Keratinocyte (primary cell): Measurements from ENCODE around the gene APBB1IP. TPM values are rescaled to one million over a fixed set of nuclear protein-coding genes. Genes with fewer than 3 reads are reported as not detected.

Source experiments
- DNase-seq: peaks from one replicate; pipeline ENCODE4 v3.0.0-alpha.2; 2011; ENCODE audit warnings: low read depth, missing footprints, low spot score
- FAIRE-seq: peaks from 2 replicates; lab custom pipeline; 2011; peaks lifted over from hg19 to GRCh38; lab: Jason Lieb, UNC
- H2AFZ ChIP-seq: 2 replicates; pipeline ENCODE4 v1.6.0; 2012; ENCODE audit warnings: low read length, control low read depth, inconsistent platforms; ENCODE audit not compliant: control insufficient read depth
- H3K27ac ChIP-seq: 2 replicates; pipeline ENCODE4 v1.5.1; 2011; ENCODE audit warnings: low read length; ENCODE audit not compliant: control insufficient read depth, insufficient read depth
- H3K27me3 ChIP-seq: 3 replicates; pipeline ENCODE4 v1.6.0; 2011; ENCODE audit warnings: low read length; ENCODE audit not compliant: control insufficient read depth, insufficient read depth; ENCODE audit errors: extremely low read depth
- H3K36me3 ChIP-seq, 2 experiments: 2 replicates in 1 of 2; 3 replicates in 1 of 2; pipeline ENCODE4 v1.5.1; 2011; ENCODE audit warnings: low read length in 2 of 2, mild to moderate bottlenecking in 1 of 2; ENCODE audit not compliant: control insufficient read depth in 2 of 2, insufficient read depth in 2 of 2; ENCODE audit errors: extremely low read depth in 1 of 2
- H3K4me1 ChIP-seq: 3 replicates; pipeline ENCODE4 v1.5.1; 2011; ENCODE audit warnings: low read length; ENCODE audit not compliant: control insufficient read depth, insufficient read depth; ENCODE audit errors: extremely low read depth
- H3K4me2 ChIP-seq: 3 replicates; pipeline ENCODE4 v1.6.0; 2011; ENCODE audit warnings: low read depth, low read length; ENCODE audit not compliant: control insufficient read depth, insufficient read depth; ENCODE audit errors: extremely low read depth
- H3K4me3 ChIP-seq, 3 experiments: fragments of 200-600 bp in 1 of 3; sonication (generic) in 1 of 3; 2 replicates in 2 of 3; 3 replicates in 1 of 3; pipeline ENCODE4 v1.5.1; 2011 to 2016; ENCODE audit warnings: low read length in 3 of 3, mild to moderate bottlenecking in 3 of 3, control low read depth in 2 of 3, inconsistent platforms in 1 of 3, low read depth in 1 of 3, mixed read lengths in 1 of 3, mixed run types in 1 of 3, moderate library complexity in 1 of 3; ENCODE audit not compliant: control insufficient read depth in 2 of 3, insufficient read depth in 2 of 3; ENCODE audit errors: extremely low read depth in 1 of 3
- H3K79me2 ChIP-seq: 2 replicates; pipeline ENCODE4 v1.6.0; 2012; ENCODE audit warnings: low read length; ENCODE audit not compliant: control insufficient read depth, insufficient read depth
- H3K9ac ChIP-seq: 3 replicates; pipeline ENCODE4 v1.6.0; 2011; ENCODE audit warnings: low read length; ENCODE audit not compliant: control insufficient read depth, insufficient read depth; ENCODE audit errors: extremely low read depth
- H3K9me1 ChIP-seq: 3 replicates; pipeline ENCODE4 v1.6.0; 2011; ENCODE audit warnings: low read length; ENCODE audit not compliant: control insufficient read depth, insufficient read depth; ENCODE audit errors: extremely low read depth
- H3K9me3 ChIP-seq: 2 replicates; pipeline ENCODE4 v1.5.1; 2012; ENCODE audit warnings: low read depth, low read length; ENCODE audit not compliant: control insufficient read depth
- H4K20me1 ChIP-seq: 3 replicates; pipeline ENCODE4 v1.6.0; 2011; ENCODE audit warnings: low read length; ENCODE audit not compliant: control insufficient read depth, insufficient read depth; ENCODE audit errors: extremely low read depth
- EZH2 ChIP-seq: IDR thresholded peaks from one replicate; pipeline ENCODE4 v1.6.1; 2012; ENCODE audit warnings: inconsistent platforms, mild to moderate bottlenecking, low read length, moderate library complexity
- dilution Hi-C: fragments of 300-500 bp; cut with MboI; formaldehyde crosslinking; loops from one replicate; pipeline ENCODE4 v1.7.0; 2020; ENCODE audit warnings: low sequenced_read_pairs; ENCODE audit not compliant: extremely low pct_ligation_motif_present
- polyA plus RNA-seq, 5 experiments: library from polyadenylated mRNA; depleted of rRNA in 3 of 5; stranded (reverse) in 3 of 5; stranded (forward) in 1 of 5; unstranded in 1 of 5; fragments of >200 nt; gene quantifications; 1 replicate in 1 of 5; 2 replicates in 3 of 5; 3 replicates in 1 of 5; pipeline versions ENCODE4 v1.2.1 to v1.2.3, GENCODE V29; 2011 to 2012; ENCODE audit warnings: missing spikeins in 2 of 5, low read depth in 1 of 5, low replicate concordance in 1 of 5
- TF ChIP-seq, protein P1 (sequence below), 3 experiments: IDR thresholded peaks in 1 of 3; conservative IDR thresholded peaks in 1 of 3; optimal IDR thresholded peaks in 1 of 3; 2 replicates in 2 of 3; 3 replicates in 1 of 3; pipeline versions ENCODE3 to v1.5.1; 2011; ENCODE audit warnings: low read length in 3 of 3, mild to moderate bottlenecking in 3 of 3, moderate library complexity in 2 of 3, control low read depth in 1 of 3, inconsistent platforms in 1 of 3; ENCODE audit not compliant: insufficient read depth in 2 of 3; ENCODE audit errors: extremely low read depth in 1 of 3

APBB1IP gene
- polyA plus RNA-seq, 1 donor (not counting 4 experiments of a cell fraction or from before 2014, with no cell fraction given): not detected

DNA sequence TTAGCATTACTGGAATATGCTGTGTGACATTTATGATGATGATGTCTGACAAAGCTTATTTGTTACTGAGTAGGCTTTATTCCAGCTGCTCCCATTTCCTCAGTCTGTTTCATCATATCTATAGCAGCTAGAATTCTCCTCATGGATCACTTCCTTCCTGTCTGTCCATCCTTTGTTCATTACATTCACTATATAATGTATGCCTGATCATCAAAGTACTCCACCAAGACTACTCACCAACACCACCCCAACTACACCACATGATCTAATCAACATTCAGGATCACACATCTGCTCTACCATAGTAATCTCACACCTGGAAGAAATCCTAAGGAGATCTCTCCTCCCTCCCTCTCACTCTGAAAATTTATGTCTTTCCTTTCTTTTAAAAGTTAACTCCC is 61.3 kb downstream of the APBB1IP start:
- H3K27ac ChIP-seq: no peak overlapping the region
- H4K20me1 ChIP-seq: no peaks in the 10 kb centered on the region
- H3K9ac ChIP-seq: no peak overlapping the region
- H3K4me1 ChIP-seq: no peaks in the 10 kb centered on the region
- DNase-seq: no peak
- no peaks in the 10 kb centered on the region for H3K27me3 ChIP-seq
- H3K9me3 ChIP-seq: no peaks in the 10 kb centered on the region
- TF ChIP-seq, protein P1, sequence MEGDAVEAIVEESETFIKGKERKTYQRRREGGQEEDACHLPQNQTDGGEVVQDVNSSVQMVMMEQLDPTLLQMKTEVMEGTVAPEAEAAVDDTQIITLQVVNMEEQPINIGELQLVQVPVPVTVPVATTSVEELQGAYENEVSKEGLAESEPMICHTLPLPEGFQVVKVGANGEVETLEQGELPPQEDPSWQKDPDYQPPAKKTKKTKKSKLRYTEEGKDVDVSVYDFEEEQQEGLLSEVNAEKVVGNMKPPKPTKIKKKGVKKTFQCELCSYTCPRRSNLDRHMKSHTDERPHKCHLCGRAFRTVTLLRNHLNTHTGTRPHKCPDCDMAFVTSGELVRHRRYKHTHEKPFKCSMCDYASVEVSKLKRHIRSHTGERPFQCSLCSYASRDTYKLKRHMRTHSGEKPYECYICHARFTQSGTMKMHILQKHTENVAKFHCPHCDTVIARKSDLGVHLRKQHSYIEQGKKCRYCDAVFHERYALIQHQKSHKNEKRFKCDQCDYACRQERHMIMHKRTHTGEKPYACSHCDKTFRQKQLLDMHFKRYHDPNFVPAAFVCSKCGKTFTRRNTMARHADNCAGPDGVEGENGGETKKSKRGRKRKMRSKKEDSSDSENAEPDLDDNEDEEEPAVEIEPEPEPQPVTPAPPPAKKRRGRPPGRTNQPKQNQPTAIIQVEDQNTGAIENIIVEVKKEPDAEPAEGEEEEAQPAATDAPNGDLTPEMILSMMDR (optimal IDR thresholded peaks at IDR 0.05 in 1 of 3, IDR thresholded peaks at IDR 0.05 in 1 of 3, conservative IDR thresholded peaks at IDR 0.05 in 1 of 3; ENCODE audit: extremely low read depth in 1 of 3, insufficient read depth in 2 of 3, low read length in 3 of 3): no peak
- no peak for TF ChIP-seq EZH2
- no peaks in the 10 kb centered on the region for H3K9me1 ChIP-seq
- H3K79me2 ChIP-seq: no peaks in the 10 kb centered on the region
- H3K4me3 ChIP-seq: no peak overlapping the region
- dilution Hi-C loops: no loop called here
- H2AFZ ChIP-seq: no peak overlapping the region
- no peaks in the 10 kb centered on the region for H3K36me3 ChIP-seq
- no peak for FAIRE-seq
- H3K4me2 ChIP-seq: no peak overlapping the region

DNA sequence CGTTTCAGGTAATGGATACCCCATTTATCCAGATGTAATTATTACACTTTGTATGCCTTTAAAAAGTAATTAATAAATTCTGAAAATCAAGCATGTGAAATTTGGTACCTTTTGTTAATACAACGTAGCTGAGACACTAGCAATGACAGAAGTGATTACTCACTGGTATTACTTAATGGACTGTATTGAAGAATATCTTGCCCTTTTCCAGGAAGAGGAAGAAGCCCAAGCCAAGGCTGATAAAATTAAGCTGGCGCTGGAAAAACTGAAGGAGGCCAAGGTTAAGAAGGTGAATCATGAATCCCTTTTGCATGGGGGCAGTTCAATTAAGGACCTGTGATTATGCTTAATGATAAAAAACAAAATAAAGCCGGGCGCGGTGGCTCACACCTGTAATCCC is 64.8 kb downstream of the APBB1IP start:
- Histone ChIP-seq H2AFZ (no peak overlapping the region), H3K27ac (no peak overlapping the region)
- no peak for FAIRE-seq

More for the DNA sequence above, 64.8 kb downstream of the APBB1IP start:
- TF ChIP-seq, protein P1 (optimal IDR thresholded peaks at IDR 0.05 in 1 of 3, IDR thresholded peaks at IDR 0.05 in 1 of 3, conservative IDR thresholded peaks at IDR 0.05 in 1 of 3; ENCODE audit: extremely low read depth in 1 of 3, insufficient read depth in 2 of 3, low read length in 3 of 3): no peak
- no peak for TF ChIP-seq EZH2
- no peaks in the 10 kb centered on the region for H3K79me2 ChIP-seq
- no peaks in the 10 kb centered on the region for H3K4me1 ChIP-seq
- H3K4me3 ChIP-seq: no peak overlapping the region
- dilution Hi-C loops: no loop called here
- no peak overlapping the region for H3K9ac ChIP-seq
- H3K9me3 ChIP-seq: no peaks in the 10 kb centered on the region
- no peaks in the 10 kb centered on the region for H3K9me1 ChIP-seq
- no peaks in the 10 kb centered on the region for H3K36me3 ChIP-seq
- H3K27me3 ChIP-seq: no peaks in the 10 kb centered on the region
- DNase-seq: no peak
- no peak overlapping the region for H3K4me2 ChIP-seq
- no peaks in the 10 kb centered on the region for H4K20me1 ChIP-seq
